Measurements from ENCODE around the gene RGS12.
"Not testable (repeated sequence)": the region's sequence is repeated elsewhere in the genome, so short reads cannot be mapped to it uniquely, and the experiment has no call there.

Gene RGS12

DNA sequence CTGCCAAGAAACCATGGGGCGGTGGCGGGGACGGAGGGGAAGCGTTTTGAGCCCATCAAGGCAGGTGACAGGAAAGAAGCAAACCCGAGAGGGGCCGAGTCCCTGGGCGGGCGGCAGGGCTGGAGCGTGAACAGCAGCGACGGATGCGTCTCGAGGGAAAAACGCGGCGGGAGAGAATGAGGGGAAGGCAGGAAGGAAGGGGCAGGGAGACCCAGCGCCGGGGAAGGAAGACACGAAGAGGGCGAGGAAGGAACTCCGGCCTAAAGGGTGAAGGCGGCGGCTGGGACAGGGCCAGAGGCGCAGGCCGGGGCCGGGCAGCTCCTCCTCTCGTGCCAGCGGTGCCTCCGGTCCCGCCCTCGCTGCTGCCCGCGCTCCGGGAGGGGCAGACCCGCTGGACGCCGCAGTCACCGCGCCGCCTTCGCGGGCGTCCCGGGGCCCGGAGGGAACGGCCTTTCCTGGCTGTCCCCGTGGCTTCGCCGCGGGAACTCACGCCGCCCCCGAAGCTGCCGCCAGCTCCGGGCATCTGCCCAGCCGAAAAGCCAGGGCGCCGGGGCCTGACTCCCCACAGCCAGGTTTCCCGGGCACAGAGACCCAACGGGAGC lies 751 bp upstream of the RGS12 start:
- intact Hi-C loops (cut with DNase I): no loop called here
- peak in 36 of 42 donors; percentile 12 to 78 (median 53) for DNase-seq

DNA sequence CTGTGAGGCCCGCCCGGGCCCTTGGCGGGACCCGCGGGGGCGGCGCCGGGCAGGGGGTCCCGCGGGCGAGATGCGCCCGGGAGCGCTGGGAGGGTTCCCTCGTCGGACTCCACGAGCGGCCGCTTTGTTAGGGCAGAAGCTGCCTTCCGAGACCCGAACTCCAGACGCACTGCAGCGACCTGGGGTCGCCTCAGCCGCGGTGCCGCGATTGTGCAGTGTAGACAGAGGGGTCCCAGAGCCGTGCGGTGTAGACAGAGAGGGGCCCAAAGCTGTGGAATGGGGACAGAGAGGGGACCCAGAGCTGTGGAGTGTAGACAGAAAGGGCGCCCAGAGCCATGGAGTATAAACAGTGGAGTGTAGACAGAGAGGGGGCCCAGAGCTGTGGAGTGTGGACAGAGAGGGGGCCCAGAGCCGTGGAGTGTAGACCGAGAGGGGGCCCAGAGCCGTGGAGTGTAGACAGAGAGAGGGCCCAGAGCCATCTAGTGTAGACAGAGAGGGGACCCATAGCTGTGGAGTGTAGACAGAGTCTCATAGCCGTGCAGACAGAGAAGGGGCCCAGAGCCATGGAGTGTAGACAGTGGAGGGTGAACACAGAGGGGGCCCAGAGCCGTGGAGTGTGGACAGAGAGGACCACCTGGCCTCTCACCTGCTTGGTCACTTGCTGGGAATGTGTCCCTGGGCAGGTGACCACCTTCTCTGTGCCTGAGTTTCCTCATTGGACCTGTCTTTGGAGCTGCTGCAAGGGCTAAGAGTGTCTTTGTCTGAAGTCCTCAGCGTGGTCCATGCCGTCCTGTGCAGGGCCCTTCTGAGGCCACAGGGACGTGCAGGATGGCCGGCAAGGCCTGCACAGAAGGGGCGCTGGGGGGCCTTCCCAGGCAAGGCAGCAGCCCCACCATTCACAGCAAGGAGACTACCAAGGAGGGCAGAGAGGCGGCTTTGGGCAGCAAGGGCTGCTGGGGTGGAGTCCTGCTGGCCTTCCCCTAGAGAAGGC lies 875 bp downstream of the RGS12 start:
- intact Hi-C loops (cut with DNase I): no loop called here
- peak in 11 of 42 donors; percentile 9 to 50 (median 19) for DNase-seq

- DNase-seq: peak in 11 of 42 donors; percentile 7 to 45 (median 15)
- intact Hi-C loops (cut with DNase I): no loop called here
These were observed 1.8 kb downstream of the RGS12 start for GRCh38 chr4:3294401-3295241.

- intact Hi-C loops (cut with DNase I): no loop called here
These were observed 3.2 kb downstream of the RGS12 start for GRCh38 chr4:3295837-3296624.

DNA sequence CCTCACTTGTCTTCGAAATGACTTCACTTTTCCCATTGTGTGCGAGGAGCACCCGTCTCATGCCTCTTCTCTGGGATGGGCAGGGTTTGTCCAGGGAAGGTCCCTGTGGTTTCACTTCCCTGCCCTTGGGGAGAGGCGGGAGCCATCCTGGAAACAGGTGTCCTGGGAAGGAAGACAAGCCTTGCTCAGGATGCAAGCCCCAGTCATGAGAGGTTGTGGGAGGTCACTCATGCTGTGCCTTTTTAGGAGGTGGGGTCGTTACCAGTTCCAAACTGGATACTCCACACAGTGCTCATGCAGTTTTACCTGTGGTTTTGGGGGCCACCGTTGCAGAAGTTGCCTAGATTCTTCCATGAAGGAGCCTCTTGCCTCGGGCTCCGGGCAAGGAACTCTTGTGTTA lies 3.8 kb downstream of the RGS12 start:
- intact Hi-C loops (cut with DNase I): no loop called here
- DNase-seq: peak in 9 of 42 donors; percentile 2 to 30 (median 6)

More at GRCh38 chr4:3295837-3296624, 3.2 kb downstream of the RGS12 start:
- peak in 13 of 42 donors; percentile 1 to 41 (median 13) for DNase-seq

DNA sequence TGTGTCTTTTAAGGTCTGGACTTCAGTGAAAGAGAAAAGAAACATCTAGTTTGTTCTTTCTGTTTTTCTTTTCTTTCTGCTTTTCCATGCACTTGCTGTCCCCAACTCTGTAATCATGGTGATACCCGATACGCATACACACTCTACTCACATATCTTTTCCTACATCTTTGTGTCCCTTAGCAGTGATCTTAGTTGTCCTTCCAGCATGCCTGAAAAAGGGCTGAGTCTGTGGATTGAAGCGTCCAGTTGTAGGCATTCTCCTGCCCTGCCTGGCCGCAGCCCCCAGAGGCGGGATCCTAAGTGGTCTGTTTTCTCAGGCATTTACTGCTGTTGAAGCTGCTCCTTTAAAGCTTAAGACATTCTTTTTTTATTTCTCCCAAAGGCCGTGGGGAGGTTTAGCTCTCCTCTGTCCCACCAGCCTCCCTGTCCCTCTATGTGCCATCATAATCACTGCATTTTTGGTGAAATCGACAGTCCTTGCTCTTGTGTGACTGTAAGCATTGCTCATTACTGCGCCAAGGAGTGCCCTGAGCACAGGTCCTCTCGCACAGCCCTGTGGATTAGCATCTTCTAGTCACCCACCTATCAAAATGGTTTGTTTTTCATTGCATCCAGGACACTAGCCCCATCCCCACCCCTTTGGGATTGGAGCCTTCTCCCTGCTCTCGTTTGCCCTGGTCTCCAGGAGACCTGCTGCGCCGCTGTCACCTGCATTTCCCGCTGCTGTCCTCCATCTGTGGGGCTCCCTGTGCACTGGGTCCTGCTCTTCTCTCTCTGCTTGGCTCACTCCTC lies 4.4 kb downstream of the RGS12 start:
- DNase-seq: peak in 9 of 42 donors; percentile 2 to 27 (median 6)
- intact Hi-C loops (cut with DNase I): no loop called here

DNA sequence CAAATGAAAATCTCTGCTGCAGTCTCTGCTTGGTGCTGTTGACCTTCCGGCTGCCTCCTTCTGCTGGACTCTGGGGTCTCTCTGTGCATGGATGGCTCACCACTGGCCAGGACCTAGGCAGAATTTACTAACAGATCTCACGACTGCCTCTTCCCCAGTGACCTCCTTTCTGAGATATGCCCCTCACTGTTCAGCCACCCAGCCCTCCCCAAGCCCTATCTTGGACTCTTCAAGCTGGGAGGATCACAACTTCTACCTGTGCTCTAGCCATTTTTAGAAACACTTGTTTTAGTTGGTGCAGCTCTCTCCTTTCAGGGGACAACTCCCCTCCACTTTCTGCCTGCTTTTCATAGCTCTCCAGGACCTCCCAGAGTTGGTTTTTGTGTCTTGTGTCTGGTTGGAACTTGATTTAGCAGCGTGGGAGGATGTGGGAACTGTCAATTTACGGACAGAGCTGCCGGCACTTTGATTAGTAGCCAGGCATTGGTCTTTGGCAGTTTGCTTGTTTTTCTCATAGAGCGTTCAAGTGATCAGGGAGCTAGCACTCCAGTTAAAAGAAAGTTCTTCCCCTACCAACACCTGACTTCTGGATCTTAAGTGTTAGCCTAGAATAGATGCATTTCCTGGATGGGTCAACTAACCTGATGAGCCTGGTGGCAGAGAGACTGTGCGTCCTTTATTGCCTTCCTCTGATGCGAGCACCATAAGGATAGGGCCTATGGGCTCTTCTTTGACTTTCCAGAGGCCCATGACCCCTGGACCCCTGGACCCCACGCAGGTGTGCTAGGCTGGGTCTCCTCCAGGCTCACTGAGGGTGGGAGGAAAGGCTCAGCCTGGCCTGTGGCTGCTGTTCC lies 6.5 kb downstream of the RGS12 start:
- intact Hi-C loops (cut with DNase I): no loop called here
- DNase-seq: peak in 8 of 42 donors; percentile 3 to 32 (median 12)

DNA sequence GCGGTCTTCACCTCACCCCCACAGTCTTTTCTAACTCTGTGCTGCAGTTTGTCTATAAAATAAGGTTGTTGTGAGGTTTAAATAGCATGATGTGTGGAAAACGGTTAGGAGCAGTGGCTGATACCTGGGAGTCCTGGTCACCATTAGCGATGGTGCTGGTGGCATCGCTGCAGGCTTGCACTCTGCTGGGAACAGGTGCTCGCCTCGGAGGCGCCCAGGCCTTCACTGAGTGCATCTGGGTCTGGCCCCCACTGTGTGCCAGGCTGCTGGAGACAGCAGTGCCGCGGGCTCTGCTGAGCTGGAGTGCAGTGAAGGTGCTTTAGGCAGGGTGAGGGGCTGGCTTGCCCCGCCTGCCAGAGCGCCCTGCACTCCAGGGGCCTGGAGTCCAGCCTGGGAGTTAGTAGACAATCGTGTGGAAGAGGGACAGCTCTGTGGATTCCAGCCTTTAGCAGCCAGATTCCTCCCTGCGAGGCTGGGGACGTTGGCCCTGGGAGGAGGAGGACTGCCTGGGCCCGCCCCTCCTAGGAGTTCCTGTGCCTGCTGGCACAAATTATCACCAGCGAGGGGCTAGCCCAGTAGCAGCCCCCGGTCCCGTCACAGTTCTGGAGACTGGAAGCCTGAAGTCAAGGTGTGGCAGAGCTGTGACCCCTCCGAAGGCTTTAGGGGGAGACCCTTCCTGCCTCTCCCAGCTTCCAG lies 7.3 kb downstream of the RGS12 start:
- intact Hi-C loops (cut with DNase I): no loop called here
- peak in 10 of 42 donors; percentile 3 to 42 (median 18) for DNase-seq

DNA sequence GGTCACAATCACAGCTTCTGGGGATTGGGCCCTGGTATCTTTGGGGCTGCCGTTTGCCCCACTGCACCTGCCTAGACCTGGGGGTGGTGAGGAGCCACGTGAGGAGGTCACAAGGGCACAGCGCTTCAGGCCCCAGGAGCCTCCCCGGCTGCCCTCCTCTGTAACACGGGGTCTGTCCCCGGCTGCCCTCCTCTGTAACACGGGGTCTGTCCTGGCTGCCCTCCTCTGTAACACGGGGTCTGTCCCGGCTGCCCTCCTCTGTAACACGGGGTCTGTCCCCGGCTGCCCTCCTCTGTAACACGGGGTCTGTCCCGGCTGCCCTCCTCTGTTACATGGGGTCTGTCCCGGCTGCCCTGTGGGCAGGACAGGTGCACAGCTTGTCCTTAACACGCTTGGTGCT lies 8.1 kb downstream of the RGS12 start:
- intact Hi-C loops (cut with DNase I): not testable (repeated sequence)
- peak in 6 of 42 donors; percentile 1 to 21 (median 6) for DNase-seq

DNA sequence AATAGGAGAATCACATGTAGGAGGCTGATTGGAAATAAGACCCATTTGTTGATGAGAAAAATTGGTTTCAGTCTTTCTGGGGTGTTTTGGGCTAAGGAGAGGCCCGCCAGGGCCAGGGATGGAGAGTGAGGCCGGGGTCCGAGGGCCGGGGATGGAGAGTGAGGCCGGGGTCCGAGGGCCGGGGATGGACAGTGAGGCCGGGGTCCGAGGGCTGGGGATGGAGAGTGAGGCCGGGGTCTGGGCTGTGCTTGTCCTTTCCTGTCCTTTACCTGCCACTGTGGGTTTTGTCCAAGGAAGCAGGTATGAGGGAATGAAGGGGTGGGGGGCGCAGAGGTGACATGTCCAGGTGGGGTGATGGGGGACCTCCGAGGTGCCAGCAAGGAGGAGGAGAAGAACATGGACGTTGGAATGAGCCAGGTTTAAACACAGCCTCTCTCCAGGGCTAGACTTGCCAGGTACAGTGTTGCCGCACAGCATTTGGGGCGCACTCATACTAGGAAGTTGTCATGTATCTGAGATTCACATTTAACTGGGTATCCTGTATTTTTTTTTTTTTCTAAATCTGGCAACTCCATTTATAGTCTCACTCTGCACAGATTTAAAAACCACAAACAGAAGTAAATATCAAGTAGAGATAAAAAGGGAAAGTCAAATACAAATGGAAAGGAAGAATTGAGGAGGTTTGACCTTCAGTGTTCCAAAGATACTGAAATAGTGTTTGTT lies 8.8 kb downstream of the RGS12 start:
- peak in 5 of 42 donors; percentile 5 to 22 (median 9) for DNase-seq
- intact Hi-C loops (cut with DNase I): no loop called here

GRCh38 chr4:3302173-3302785 lies 9.5 kb downstream of the RGS12 start:
- intact Hi-C loops (cut with DNase I): no loop called here
- DNase-seq: peak in 9 of 42 donors; percentile 2 to 32 (median 12)

DNA sequence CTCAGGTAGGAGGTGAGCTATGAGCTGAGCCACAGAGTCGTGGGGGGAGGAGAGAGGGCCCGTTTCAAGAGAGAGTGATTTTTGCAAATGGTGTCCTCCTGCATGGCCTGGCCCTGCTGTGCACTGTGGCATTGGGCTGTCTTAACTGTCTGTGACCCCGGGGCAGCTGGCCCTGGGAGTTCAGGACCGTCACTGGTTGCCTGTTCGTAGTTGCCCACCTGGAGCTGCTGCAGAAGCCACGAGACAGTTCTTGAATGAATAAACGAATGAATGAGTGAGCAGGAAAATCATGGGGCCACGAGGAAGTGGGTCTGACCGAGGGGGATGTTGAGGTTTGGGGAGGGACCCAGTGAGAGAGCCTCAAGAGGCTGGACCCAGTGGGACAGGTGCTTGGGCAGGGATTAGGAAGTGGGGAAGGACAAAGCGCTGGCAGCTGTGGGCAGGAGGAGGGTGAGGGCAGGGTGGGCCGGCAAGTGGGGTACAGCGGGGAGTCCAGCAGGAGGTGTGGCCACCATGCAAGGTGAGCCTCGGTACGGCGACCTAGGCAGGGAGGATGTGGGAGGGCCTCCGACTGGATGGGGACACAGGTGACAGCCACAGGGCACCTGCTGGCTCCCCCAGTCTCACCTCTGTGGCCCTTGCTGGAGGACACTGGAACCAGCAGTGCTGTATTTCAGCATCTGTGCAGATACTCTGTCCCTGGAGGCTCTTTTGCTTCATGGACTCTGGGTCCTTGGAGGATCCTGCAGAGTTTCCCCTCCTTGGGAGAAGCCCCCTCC lies 10.2 kb downstream of the RGS12 start:
- DNase-seq: peak in 11 of 42 donors; percentile 2 to 23 (median 13)
- intact Hi-C loops (cut with DNase I): no loop called here

DNA sequence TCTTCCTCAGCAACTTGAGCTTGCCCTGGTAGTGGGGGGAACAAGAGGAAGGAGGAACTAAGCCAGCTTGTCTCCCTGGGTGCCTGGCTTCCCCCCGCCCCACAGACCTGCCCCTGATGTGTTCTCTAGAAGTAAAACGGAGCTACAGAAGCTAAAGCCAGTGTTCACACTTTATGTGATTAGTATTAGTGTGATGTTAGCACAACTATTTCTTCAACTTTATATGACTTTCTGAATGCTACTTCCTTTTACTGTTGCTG lies 10.7 kb downstream of the RGS12 start:
- intact Hi-C loops (cut with DNase I): no loop called here
- DNase-seq: peak in 6 of 42 donors; percentile 4 to 12 (median 9)

GRCh38 chr4:3303923-3304710 lies 11.3 kb downstream of the RGS12 start:
- intact Hi-C loops (cut with DNase I): no loop called here
- DNase-seq: peak in 14 of 42 donors; percentile 3 to 49 (median 26)
